ENCODE measurements around the gene CMYA5. TPM values are rescaled to one million over a fixed set of nuclear protein-coding genes. Genes with fewer than 3 reads are reported as not detected.

CMYA5 gene
- total and polyA plus RNA-seq, 2 of the 4 experiments (the other 2 are of a cell fraction): 0.39 to 0.90 TPM

DNA sequence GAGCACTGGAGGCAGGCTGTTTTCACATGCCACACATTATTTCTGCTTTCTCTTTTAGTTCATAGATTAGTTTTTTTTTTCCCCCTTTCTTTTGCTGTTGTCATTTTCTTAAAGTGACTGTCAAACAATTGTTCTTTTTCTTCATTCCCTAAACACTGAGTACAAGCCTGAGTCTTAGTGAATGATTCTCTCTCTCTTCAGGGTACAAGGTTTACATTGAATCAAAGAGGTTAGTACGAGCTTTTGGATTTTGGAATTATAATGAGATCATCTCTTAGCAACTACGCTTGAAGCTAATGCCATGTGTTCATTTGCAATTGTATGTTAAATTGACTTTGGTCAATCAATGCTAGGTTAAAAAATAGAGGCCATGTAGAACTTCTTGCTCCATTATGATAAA is 125.1 kb downstream of the CMYA5 start:
- H2BK20ac ChIP-seq (ENCODE audit: low read depth, low read length): no peak overlapping the region
- no peak for DNase-seq
- no peak for ATAC-seq (ENCODE audit: low read depth)
- H3K23ac ChIP-seq (ENCODE audit: low read depth, low read length): no peak overlapping the region
- no peak overlapping the region for H4K8ac ChIP-seq (ENCODE audit: low read depth in 2 of 2, low read length in 2 of 2)
- H3K27me3 ChIP-seq (ENCODE audit: control insufficient read depth, insufficient read depth, low read length): peaks cover 5% of the 10 kb centered on the region; the same call in 1 of the 2 replicates
- H2BK15ac ChIP-seq (ENCODE audit: low read depth, low read length): no peak overlapping the region
- no peak overlapping the region for H2BK120ac ChIP-seq (ENCODE audit: low read depth, low read length)
- no peak overlapping the region for H3K4me3 ChIP-seq (ENCODE audit: insufficient read depth, low read depth, low read length)
- H3K4ac ChIP-seq (ENCODE audit: low read depth, low read length): no peak overlapping the region
- no peak overlapping the region for H4K5ac ChIP-seq (ENCODE audit: low read depth, low read length)
- no peak overlapping the region for H4K91ac ChIP-seq (ENCODE audit: insufficient read depth, low read depth, low read length)
- H3K4me1 ChIP-seq (ENCODE audit: control insufficient read depth, insufficient read depth, low read length): no peaks in the 10 kb centered on the region
- no peaks in the 10 kb centered on the region for H3K9me3 ChIP-seq (ENCODE audit: control insufficient read depth, insufficient read depth, low read length)
- H2AK5ac ChIP-seq (ENCODE audit: low read depth, low read length): no peak overlapping the region
- WGBS, 2 experiments (ENCODE audit: extremely low coverage in 2 of 2, insufficient read length in 1 of 2): 75% methylated on average over 1 of the region's 2 CpGs; no CpG with 5 or more reads in 1 of the 2 experiments
- BruUV-seq (replicated peaks): no TSS peak
- TF ChIP-seq POLR2A (IDR thresholded peaks at IDR 0.05; ENCODE audit: low read depth, low read length) (no peak), USF2 (IDR thresholded peaks at IDR 0.05; ENCODE audit: low read depth, low read length) (no peak), SMC3 (IDR thresholded peaks at IDR 0.05; ENCODE audit: low read depth, low read length) (no peak), NFE2L2 (IDR thresholded peaks at IDR 0.05; ENCODE audit: low read depth, low read length) (no peak), RFX5 (IDR thresholded peaks at IDR 0.05; ENCODE audit: low read depth, low read length) (no peak), MAZ (IDR thresholded peaks at IDR 0.05; ENCODE audit: borderline replicate concordance, low read depth, low read length) (no peak), BHLHE40 (IDR thresholded peaks at IDR 0.05; ENCODE audit: low read depth, low read length) (no peak), RAD21 (IDR thresholded peaks at IDR 0.05; ENCODE audit: low read length) (no peak), MAFK (IDR thresholded peaks at IDR 0.05; ENCODE audit: low read depth, low read length) (no peak), FOS (IDR thresholded peaks at IDR 0.05; ENCODE audit: low read depth, low read length) (no peak), RCOR1 (IDR thresholded peaks at IDR 0.05; ENCODE audit: insufficient replicate concordance, low read length) (no peak), CHD1 (IDR thresholded peaks at IDR 0.05; ENCODE audit: low read depth, low read length) (no peak), CEBPB (IDR thresholded peaks at IDR 0.05; ENCODE audit: low read depth, low read length) (no peak), MXI1 (IDR thresholded peaks at IDR 0.05; ENCODE audit: borderline replicate concordance, low read depth, low read length) (no peak)
- TF ChIP-seq, protein P1, sequence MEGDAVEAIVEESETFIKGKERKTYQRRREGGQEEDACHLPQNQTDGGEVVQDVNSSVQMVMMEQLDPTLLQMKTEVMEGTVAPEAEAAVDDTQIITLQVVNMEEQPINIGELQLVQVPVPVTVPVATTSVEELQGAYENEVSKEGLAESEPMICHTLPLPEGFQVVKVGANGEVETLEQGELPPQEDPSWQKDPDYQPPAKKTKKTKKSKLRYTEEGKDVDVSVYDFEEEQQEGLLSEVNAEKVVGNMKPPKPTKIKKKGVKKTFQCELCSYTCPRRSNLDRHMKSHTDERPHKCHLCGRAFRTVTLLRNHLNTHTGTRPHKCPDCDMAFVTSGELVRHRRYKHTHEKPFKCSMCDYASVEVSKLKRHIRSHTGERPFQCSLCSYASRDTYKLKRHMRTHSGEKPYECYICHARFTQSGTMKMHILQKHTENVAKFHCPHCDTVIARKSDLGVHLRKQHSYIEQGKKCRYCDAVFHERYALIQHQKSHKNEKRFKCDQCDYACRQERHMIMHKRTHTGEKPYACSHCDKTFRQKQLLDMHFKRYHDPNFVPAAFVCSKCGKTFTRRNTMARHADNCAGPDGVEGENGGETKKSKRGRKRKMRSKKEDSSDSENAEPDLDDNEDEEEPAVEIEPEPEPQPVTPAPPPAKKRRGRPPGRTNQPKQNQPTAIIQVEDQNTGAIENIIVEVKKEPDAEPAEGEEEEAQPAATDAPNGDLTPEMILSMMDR (conservative IDR thresholded peaks at IDR 0.05; ENCODE audit: low read depth, low read length): no peak
- TF ChIP-seq, protein P2, sequence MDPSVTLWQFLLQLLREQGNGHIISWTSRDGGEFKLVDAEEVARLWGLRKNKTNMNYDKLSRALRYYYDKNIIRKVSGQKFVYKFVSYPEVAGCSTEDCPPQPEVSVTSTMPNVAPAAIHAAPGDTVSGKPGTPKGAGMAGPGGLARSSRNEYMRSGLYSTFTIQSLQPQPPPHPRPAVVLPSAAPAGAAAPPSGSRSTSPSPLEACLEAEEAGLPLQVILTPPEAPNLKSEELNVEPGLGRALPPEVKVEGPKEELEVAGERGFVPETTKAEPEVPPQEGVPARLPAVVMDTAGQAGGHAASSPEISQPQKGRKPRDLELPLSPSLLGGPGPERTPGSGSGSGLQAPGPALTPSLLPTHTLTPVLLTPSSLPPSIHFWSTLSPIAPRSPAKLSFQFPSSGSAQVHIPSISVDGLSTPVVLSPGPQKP (IDR thresholded peaks at IDR 0.05; ENCODE audit: borderline replicate concordance, low read depth, low read length): no peak
- H2AFZ ChIP-seq (replicated peaks; ENCODE audit: low read length, poor library complexity): no peak overlapping the region
- H3K27ac ChIP-seq (ENCODE audit: insufficient read depth, low read length): no peak overlapping the region
- no peak overlapping the region for H3K9ac ChIP-seq (ENCODE audit: low read depth, low read length)
- no peak overlapping the region for H2BK5ac ChIP-seq (ENCODE audit: low read depth, low read length, poor library complexity, severe bottlenecking)
- dilution Hi-C loops (cut with HindIII; ENCODE audit: low sequenced_read_pairs, unreplicated experiment): no loop called here
- ChIA-PET POLR2A (ENCODE audit: unreplicated experiment) (no interaction called here), CTCF (no interaction called here)
- no peaks in the 10 kb centered on the region for H3K79me1 ChIP-seq (ENCODE audit: low read depth in 1 of 2, low read length in 2 of 2)
- no peaks in the 10 kb centered on the region for H3K9me1 ChIP-seq (ENCODE audit: insufficient read depth, low read length)
- H2AK9ac ChIP-seq (replicated peaks; ENCODE audit: low read depth, low read length, poor library complexity): no peak overlapping the region
- in situ Hi-C loops (cut with MboI; ENCODE audit: low sequenced_read_pairs): no loop called here
- H3K56ac ChIP-seq (ENCODE audit: extremely low read depth, insufficient read depth, low read length): no peak overlapping the region
- H4K20me1 ChIP-seq (ENCODE audit: insufficient read depth, low read length): no peaks in the 10 kb centered on the region
- no peak overlapping the region for H3K4me2 ChIP-seq (ENCODE audit: low read depth, low read length)
- no peak overlapping the region for H3K14ac ChIP-seq (replicated peaks; ENCODE audit: low read depth, low read length)
- no peak overlapping the region for H3K18ac ChIP-seq (ENCODE audit: low read depth, low read length)
- H3K36me3 ChIP-seq (ENCODE audit: control insufficient read depth, insufficient read depth, low read length): no peaks in the 10 kb centered on the region
- intact Hi-C loops (cut with micrococcal nuclease): no loop called here
